Trophoblast cell (in vitro differentiated cells and primary cell): ENCODE data around the gene CHST11.

Experiments used
- DNase-seq, 2 donors: peaks; one replicate each; pipeline ENCODE4 v3.0.0-alpha.2; 2016
- H2AFZ ChIP-seq: 2 replicates; pipeline ENCODE4 v1.6.1; 2013; ENCODE audit warnings: low read length, moderate library complexity, mild to moderate bottlenecking; ENCODE audit not compliant: insufficient read depth, poor library complexity
- H2AK5ac ChIP-seq: 2 replicates; pipeline ENCODE4 v1.6.1; 2013; ENCODE audit warnings: mild to moderate bottlenecking, low read length
- H2BK120ac ChIP-seq: 2 replicates; pipeline ENCODE4 v1.6.1; 2013; ENCODE audit warnings: low read length, mild to moderate bottlenecking, moderate library complexity; ENCODE audit not compliant: insufficient read depth, poor library complexity
- H2BK12ac ChIP-seq: 2 replicates; pipeline ENCODE4 v1.6.1; 2013; ENCODE audit warnings: mild to moderate bottlenecking, low read length, moderate library complexity
- H2BK5ac ChIP-seq: 2 replicates; pipeline ENCODE4 v1.6.1; 2013; ENCODE audit warnings: low read length, low read depth, moderate library complexity, mild to moderate bottlenecking; ENCODE audit not compliant: poor library complexity
- H3K14ac ChIP-seq: 2 replicates; pipeline ENCODE4 v1.6.1; 2013; ENCODE audit warnings: mild to moderate bottlenecking, low read length
- H3K18ac ChIP-seq: 2 replicates; pipeline ENCODE4 v1.6.1; 2013; ENCODE audit warnings: mild to moderate bottlenecking, low read length
- H3K23ac ChIP-seq: 2 replicates; pipeline ENCODE4 v1.6.1; 2013; ENCODE audit warnings: low read length
- H3K27ac ChIP-seq: 2 replicates; pipeline ENCODE4 v1.5.1; 2013; ENCODE audit warnings: low read depth, mild to moderate bottlenecking, inconsistent platforms, low read length, moderate library complexity
- H3K27me3 ChIP-seq: 2 replicates; pipeline ENCODE4 v1.6.1; 2013; ENCODE audit warnings: inconsistent platforms, mild to moderate bottlenecking, low read length, moderate library complexity; ENCODE audit not compliant: insufficient read depth
- H3K36me3 ChIP-seq, 2 experiments: 1 replicate in 1 of 2; 2 replicates in 1 of 2; pipeline ENCODE4 v1.6.1; 2013; ENCODE audit warnings: low read length in 2 of 2, mild to moderate bottlenecking in 2 of 2, moderate library complexity in 1 of 2; ENCODE audit not compliant: insufficient read depth in 2 of 2, control insufficient read depth in 1 of 2
- H3K4ac ChIP-seq: 2 replicates; pipeline ENCODE4 v1.6.1; 2013; ENCODE audit warnings: low read depth, mild to moderate bottlenecking, low read length, moderate library complexity
- H3K4me1 ChIP-seq, 2 experiments: 1 replicate in 1 of 2; 2 replicates in 1 of 2; pipeline ENCODE4 v1.6.1; 2013; ENCODE audit warnings: low read length in 2 of 2, mild to moderate bottlenecking in 2 of 2, moderate library complexity in 1 of 2; ENCODE audit not compliant: insufficient read depth in 2 of 2, control insufficient read depth in 1 of 2
- H3K4me2 ChIP-seq: 2 replicates; pipeline ENCODE4 v1.6.1; 2013; ENCODE audit warnings: inconsistent platforms, mild to moderate bottlenecking, low read length, moderate library complexity
- H3K4me3 ChIP-seq: 2 replicates; pipeline ENCODE4 v1.5.1; 2013; ENCODE audit warnings: mild to moderate bottlenecking, low read depth, low read length, inconsistent platforms
- H3K79me1 ChIP-seq: one replicate; pipeline ENCODE4 v1.6.1; 2013; ENCODE audit warnings: low read length
- H3K79me2 ChIP-seq: 2 replicates; pipeline ENCODE4 v1.6.1; 2013; ENCODE audit warnings: low read length, mild to moderate bottlenecking; ENCODE audit not compliant: control insufficient read depth, insufficient read depth, poor library complexity
- H3K9ac ChIP-seq: 2 replicates; pipeline ENCODE4 v1.6.1; 2013; ENCODE audit warnings: mild to moderate bottlenecking, low read length
- H3K9me3 ChIP-seq: 2 replicates; pipeline ENCODE4 v1.6.1; 2013; ENCODE audit warnings: low read depth, mild to moderate bottlenecking, control low read depth, inconsistent platforms, low read length; ENCODE audit not compliant: insufficient read depth
- H4K12ac ChIP-seq: 2 replicates; pipeline ENCODE4 v1.6.1; 2013; ENCODE audit warnings: low read depth, mild to moderate bottlenecking, low read length, moderate library complexity
- H4K8ac ChIP-seq: 2 replicates; pipeline ENCODE4 v1.6.1; 2013; ENCODE audit warnings: low read depth, mild to moderate bottlenecking, low read length, moderate library complexity
- H4K91ac ChIP-seq: one replicate; pipeline ENCODE4 v1.6.1; 2013; ENCODE audit warnings: low read depth, mild to moderate bottlenecking, low read length, moderate library complexity
- WGBS: extraction: QIAGEN DNeasy Blood & Tissue Kit; methylation state at CpG from one replicate; pipeline ENCODE4 v1.1.7; 2013; ENCODE audit warnings: missing lambda C conversion rate; ENCODE audit not compliant: insufficient read length, insufficient coverage; ENCODE audit errors: extremely low coverage; 5-methylcytosine and 5-hydroxymethylcytosine counted together

Gene CHST11

GRCh38 chr12:104603545-104603973 lies 146.8 kb downstream of the CHST11 start:
- Histone ChIP-seq H3K4ac (peak overlapping the region; percentile 37), H3K18ac (peak overlapping the region; percentile 27), H2BK5ac (peak overlapping the region; percentile 42), H4K8ac (peak overlapping the region; percentile 73), H3K27ac (peak overlapping the region; percentile 85), H2BK12ac (peak overlapping the region; percentile 47), H3K27me3 (no peaks in the 10 kb centered on the region), H3K9me3 (no peaks in the 10 kb centered on the region), H2AFZ (no peak overlapping the region), H3K4me2 (no peak overlapping the region), H3K9ac (no peak overlapping the region), H3K23ac (no peak overlapping the region), H4K12ac (no peak overlapping the region), H2BK120ac (peak overlapping the region; percentile 34), H4K91ac (peak overlapping the region; percentile 58), H2AK5ac (no peak overlapping the region), H3K14ac (peak overlapping the region; percentile 54), H3K4me3 (no peak overlapping the region), H3K79me1 (peaks cover 16% of the 10 kb centered on the region), H3K79me2 (no peaks in the 10 kb centered on the region), H3K4me1 (peaks cover 23 to 24% of the 10 kb centered on the region in 2 experiments), H3K36me3 (peaks cover 0 to 2% of the 10 kb centered on the region in 2 experiments)
- no CpG with 5 or more reads among the region's 1 CpG for WGBS
- peak in 1 of 2 donors; percentile 55 for DNase-seq

GRCh38 chr12:104604070-104604994 lies 147.6 kb downstream of the CHST11 start:
- H2BK5ac ChIP-seq = peak overlapping the region; percentile 59
- peaks cover 25% of the 10 kb centered on the region in 2 experiments for H3K4me1 ChIP-seq
- peak overlapping the region; percentile 73 for H4K8ac ChIP-seq
- H3K9me3 ChIP-seq = no peaks in the 10 kb centered on the region
- H3K23ac ChIP-seq = no peak overlapping the region
- peak overlapping the region; percentile 37 for H3K4ac ChIP-seq
- no peak overlapping the region for H3K9ac ChIP-seq
- H4K12ac ChIP-seq = no peak overlapping the region
- H2AFZ ChIP-seq = no peak overlapping the region
- peaks cover 17% of the 10 kb centered on the region for H3K79me1 ChIP-seq
- no peak overlapping the region for H3K4me3 ChIP-seq
- peak overlapping the region; percentile 47 for H2BK12ac ChIP-seq
- H3K18ac ChIP-seq = peak overlapping the region; percentile 27
- DNase-seq = peak; percentile 76
- H3K36me3 ChIP-seq = peaks cover 0 to 2% of the 10 kb centered on the region in 2 experiments
- peak overlapping the region; percentile 54 for H3K14ac ChIP-seq
- peak overlapping the region; percentile 5 for H3K4me2 ChIP-seq
- WGBS = no CpG with 5 or more reads among the region's 10 CpGs
- peak overlapping the region; percentile 58 for H4K91ac ChIP-seq
- H3K27me3 ChIP-seq = no peaks in the 10 kb centered on the region
- no peak overlapping the region for H2AK5ac ChIP-seq
- H2BK120ac ChIP-seq = peak overlapping the region; percentile 34
- peak overlapping the region; percentile 90 for H3K27ac ChIP-seq
- H3K79me2 ChIP-seq = no peaks in the 10 kb centered on the region

DNA sequence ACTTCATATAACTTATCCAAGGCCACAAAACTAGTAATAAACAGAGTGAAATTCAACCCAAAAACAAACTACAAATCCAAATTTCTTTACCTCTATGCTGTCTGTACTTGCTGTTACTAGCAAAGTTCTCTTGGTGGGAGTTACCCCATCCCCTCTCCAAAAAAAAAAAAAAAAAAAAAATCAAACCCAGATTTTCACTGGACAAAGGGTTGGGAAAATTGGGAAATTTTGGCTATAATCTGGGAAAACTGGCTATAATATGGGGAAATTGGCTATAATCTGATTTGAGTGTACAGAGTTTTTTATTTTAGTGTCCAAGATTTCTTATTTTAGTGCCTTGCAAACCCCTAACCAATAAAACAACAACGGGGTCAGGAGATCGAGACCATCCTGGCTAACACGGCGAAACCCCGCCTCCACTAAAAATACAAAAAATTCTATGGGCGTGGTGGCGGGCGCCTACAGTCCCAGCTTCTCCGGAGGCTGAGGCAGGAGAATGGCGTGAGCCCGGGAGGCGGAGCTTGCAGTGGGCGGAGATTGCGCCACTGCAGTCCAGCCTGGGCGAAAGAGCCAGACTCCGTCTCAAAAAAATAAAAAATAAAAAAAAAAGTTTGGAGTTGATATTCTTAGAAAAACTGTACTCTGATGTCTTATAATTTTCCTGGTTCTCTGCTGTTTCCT lies 148.4 kb downstream of the CHST11 start:
- Histone ChIP-seq H3K9ac (no peak overlapping the region), H3K4ac (no peak overlapping the region), H2BK120ac (no peak overlapping the region), H4K91ac (no peak overlapping the region), H2AK5ac (no peak overlapping the region), H3K4me3 (no peak overlapping the region), H3K27me3 (no peaks in the 10 kb centered on the region), H3K79me1 (peaks cover 17% of the 10 kb centered on the region), H2BK12ac (peak overlapping the region; percentile 56), H3K14ac (no peak overlapping the region), H3K36me3 (peaks cover 0 to 2% of the 10 kb centered on the region in 2 experiments), H4K8ac (no peak overlapping the region), H3K9me3 (no peaks in the 10 kb centered on the region), H2BK5ac (peak overlapping the region; percentile 8), H3K4me1 (peaks cover 25 to 28% of the 10 kb centered on the region in 2 experiments), H3K18ac (no peak overlapping the region), H3K4me2 (no peak overlapping the region), H3K79me2 (no peaks in the 10 kb centered on the region), H4K12ac (no peak overlapping the region), H3K23ac (no peak overlapping the region), H2AFZ (no peak overlapping the region), H3K27ac (peak overlapping the region; percentile 90)
- DNase-seq = peak; percentile 61 to 77
- no CpG with 5 or more reads among the region's 16 CpGs for WGBS

DNA sequence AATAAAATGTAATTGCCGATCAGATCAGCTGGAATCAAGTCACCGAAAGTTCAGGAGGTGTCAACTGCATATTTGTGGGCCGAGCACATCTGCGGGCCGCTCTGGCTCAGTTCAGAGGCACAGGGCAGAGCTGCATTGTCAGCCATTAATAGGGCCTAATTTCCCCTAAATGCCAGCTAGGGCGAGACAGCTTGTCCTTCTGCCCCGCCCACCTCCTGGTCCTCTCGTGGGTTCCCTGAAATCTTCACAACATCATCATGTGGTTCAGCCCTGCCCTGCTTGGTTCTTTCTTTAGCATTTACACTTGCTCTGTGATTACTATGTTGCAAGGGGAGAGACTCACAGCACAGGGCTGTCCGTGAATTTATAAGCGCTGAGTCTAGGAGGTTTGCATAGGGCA lies 148.9 kb downstream of the CHST11 start:
- peak overlapping the region; percentile 86 for H4K8ac ChIP-seq
- H3K27me3 ChIP-seq = no peaks in the 10 kb centered on the region
- peak overlapping the region; percentile 8 for H2BK5ac ChIP-seq
- H3K27ac ChIP-seq = no peak overlapping the region
- peak overlapping the region; percentile 1 for H3K4me2 ChIP-seq
- peak overlapping the region; percentile 5 for H4K91ac ChIP-seq
- peaks cover 17% of the 10 kb centered on the region for H3K79me1 ChIP-seq
- H2AK5ac ChIP-seq = peak overlapping the region; percentile 51
- H3K9me3 ChIP-seq = no peaks in the 10 kb centered on the region
- H3K36me3 ChIP-seq = peaks cover 0 to 2% of the 10 kb centered on the region in 2 experiments
- H3K4me1 ChIP-seq = peaks cover 25 to 28% of the 10 kb centered on the region in 2 experiments
- H3K23ac ChIP-seq = no peak overlapping the region
- no peak overlapping the region for H4K12ac ChIP-seq
- H3K9ac ChIP-seq = no peak overlapping the region
- no peak overlapping the region for H3K4me3 ChIP-seq
- no peaks in the 10 kb centered on the region for H3K79me2 ChIP-seq
- H2BK12ac ChIP-seq = peak overlapping the region; percentile 90
- peak overlapping the region; percentile 57 for H3K18ac ChIP-seq
- no CpG with 5 or more reads among the region's 10 CpGs for WGBS
- H3K14ac ChIP-seq = peak overlapping the region; percentile 38
- H2BK120ac ChIP-seq = peak overlapping the region; percentile 62
- H3K4ac ChIP-seq = peak overlapping the region; percentile 5
- DNase-seq = peak; percentile 74 to 79
- no peak overlapping the region for H2AFZ ChIP-seq
